Muscle layer of colon (tissue), 2 donors: ENCODE results near the gene POLK.

ENCODE experiments used
- H3K27ac ChIP-seq: one replicate; pipeline ENCODE4 v1.7.0; 2013; ENCODE audit warnings: low read depth, mild to moderate bottlenecking, low read length, moderate library complexity
- H3K27me3 ChIP-seq, 2 donors: one replicate each; pipeline ENCODE4 v1.7.0; 2013; ENCODE audit warnings: low read length in 2 of 2, mild to moderate bottlenecking in 2 of 2; ENCODE audit not compliant: insufficient read depth in 2 of 2, control insufficient read depth in 1 of 2
- H3K36me3 ChIP-seq: one replicate; pipeline ENCODE4 v1.7.0; 2013; ENCODE audit warnings: mild to moderate bottlenecking, low read length; ENCODE audit not compliant: insufficient read depth
- H3K4me1 ChIP-seq: one replicate; pipeline ENCODE4 v1.7.0; 2013; ENCODE audit warnings: mild to moderate bottlenecking, low read length; ENCODE audit not compliant: insufficient read depth
- H3K4me3 ChIP-seq, 2 donors: one replicate each; pipeline ENCODE4 v1.7.0; 2013; ENCODE audit warnings: low read length in 2 of 2, low read depth in 1 of 2, mild to moderate bottlenecking in 1 of 2, moderate library complexity in 1 of 2
- H3K9ac ChIP-seq: one replicate; pipeline ENCODE4 v1.7.0; 2013; ENCODE audit warnings: low read length
- H3K9me3 ChIP-seq: one replicate; pipeline ENCODE4 v1.7.0; 2013; ENCODE audit warnings: mild to moderate bottlenecking, low read length
- donor health status: abdominal sarcoma.
- donor health status: Adenocarcinoma of cecum.

The POLK gene

DNA sequence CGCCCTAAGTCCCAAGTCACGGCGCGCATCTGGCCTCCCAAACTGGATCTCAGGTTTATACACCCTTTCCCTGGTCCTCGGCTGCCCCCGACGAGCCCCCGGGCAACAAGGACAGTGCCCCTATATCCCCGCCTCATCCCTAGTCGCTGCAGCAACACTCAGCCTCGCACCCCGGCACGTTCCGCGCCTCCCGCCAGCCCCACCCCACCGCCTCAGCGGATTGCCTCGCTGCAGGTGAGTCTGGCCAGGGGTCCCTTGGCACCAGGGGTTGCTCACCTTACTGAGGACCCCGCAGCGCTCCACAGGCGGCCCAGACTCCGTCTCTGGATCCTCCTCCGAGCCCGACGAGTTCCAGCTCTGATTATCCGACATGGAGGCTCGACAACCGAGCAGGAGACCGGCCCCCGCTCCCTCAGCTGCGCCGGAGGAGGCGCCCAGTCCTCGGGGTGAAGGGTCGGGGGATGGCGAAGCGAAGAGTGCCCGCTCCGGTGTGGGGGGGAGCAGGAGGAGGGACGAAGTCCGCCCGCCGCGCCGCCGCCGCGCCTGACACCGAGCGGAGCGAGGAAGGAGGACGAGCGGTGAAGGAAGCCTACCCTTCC, 756 bp upstream of the POLK start:
- no peaks in the 10 kb centered on the region for H3K27me3 ChIP-seq
- peak overlapping the region; percentile 69 for H3K9ac ChIP-seq
- H3K4me3 ChIP-seq, result peak overlapping the region; percentile 78 to 89
- H3K4me1 ChIP-seq, result peaks cover 43% of the 10 kb centered on the region
- peak overlapping the region; percentile 70 for H3K27ac ChIP-seq
- no peaks in the 10 kb centered on the region for H3K36me3 ChIP-seq
- H3K9me3 ChIP-seq, result no peaks in the 10 kb centered on the region

DNA sequence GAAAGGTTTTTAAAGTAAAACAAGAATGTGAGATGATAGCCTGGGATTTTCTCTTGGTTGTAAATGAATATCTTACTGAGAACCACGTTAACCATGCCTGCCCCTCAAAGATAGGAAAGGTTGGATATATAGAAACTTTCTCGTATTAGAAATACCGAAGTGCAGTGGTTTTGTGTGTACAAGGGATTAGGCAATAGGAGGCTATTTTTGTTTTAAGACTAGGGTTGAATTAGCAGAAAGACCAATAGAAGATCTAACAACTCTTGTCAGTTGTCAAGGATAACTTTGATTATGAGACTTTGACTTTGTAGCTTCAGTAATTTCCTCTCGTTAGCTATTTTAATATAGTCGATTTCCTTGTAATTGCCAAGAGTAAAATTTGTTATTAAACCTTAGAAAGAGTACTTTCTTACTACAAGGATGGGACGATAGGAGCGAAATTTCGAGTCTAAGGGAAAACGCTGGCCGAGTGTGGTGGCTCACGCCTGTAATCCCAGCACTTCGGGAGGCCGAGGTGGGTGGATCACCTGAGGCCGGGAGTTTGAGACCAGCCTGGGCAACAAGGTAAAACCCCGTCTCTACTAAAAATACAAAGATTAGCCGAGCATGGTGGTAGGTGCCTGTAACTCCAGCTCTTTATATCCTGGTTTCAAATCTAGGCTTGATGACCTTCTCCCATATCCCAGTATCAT, 838 bp downstream of the POLK start:
- no peaks in the 10 kb centered on the region for H3K27me3 ChIP-seq
- peaks cover 42% of the 10 kb centered on the region for H3K4me1 ChIP-seq
- H3K9me3 ChIP-seq, result no peaks in the 10 kb centered on the region
- H3K9ac ChIP-seq, result peak overlapping the region; percentile 72
- H3K27ac ChIP-seq, result peak overlapping the region; percentile 74
- no peaks in the 10 kb centered on the region for H3K36me3 ChIP-seq
- peak overlapping the region; percentile 72 to 78 for H3K4me3 ChIP-seq

DNA sequence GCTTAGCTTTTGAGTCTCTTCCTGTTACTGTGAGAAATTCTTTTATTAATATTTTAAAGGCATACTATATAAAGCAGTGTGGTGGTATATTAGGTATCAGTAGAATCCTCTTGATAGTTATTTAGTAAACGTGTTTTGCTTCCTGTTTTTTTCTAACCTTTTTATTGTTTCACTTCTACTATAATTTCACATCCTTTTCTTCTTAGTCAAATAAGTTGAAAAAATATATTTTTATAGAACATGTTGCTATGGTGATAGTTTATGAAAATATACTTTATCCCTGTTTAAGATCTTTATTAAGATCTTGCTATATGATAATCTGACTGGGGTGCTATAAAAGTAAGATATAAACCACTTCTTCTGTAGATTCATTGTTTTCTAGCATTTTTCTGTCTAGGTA, 2.1 kb downstream of the POLK start:
- H3K9ac ChIP-seq, result no peak overlapping the region
- H3K27me3 ChIP-seq, result no peaks in the 10 kb centered on the region
- no peaks in the 10 kb centered on the region for H3K9me3 ChIP-seq
- H3K36me3 ChIP-seq, result no peaks in the 10 kb centered on the region
- no peak overlapping the region for H3K4me3 ChIP-seq
- H3K27ac ChIP-seq, result no peak overlapping the region
- peaks cover 32% of the 10 kb centered on the region for H3K4me1 ChIP-seq

DNA sequence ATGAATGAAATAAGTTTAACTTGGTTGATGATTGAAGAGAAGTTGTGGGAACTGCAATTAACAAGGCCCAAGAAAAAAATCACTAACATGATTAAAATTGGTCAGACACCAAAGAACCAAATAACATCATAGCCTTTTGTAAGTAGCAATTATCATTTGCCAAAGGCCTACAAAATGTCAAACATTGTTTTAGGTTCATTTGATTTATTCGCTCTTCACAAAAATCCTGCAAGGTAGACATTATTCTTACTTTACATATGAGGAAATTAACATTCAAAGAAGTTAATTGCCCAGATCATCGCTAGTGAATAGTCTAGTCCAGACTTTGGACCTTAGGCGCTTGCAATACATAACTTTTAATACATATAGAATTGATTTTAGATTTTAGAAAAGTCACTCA, 2.6 kb downstream of the POLK start:
- Histone ChIP-seq H3K9ac (no peak overlapping the region), H3K4me3 (no peak overlapping the region), H3K27me3 (no peaks in the 10 kb centered on the region), H3K9me3 (no peaks in the 10 kb centered on the region), H3K27ac (no peak overlapping the region), H3K4me1 (peaks cover 27% of the 10 kb centered on the region), H3K36me3 (no peaks in the 10 kb centered on the region)

DNA sequence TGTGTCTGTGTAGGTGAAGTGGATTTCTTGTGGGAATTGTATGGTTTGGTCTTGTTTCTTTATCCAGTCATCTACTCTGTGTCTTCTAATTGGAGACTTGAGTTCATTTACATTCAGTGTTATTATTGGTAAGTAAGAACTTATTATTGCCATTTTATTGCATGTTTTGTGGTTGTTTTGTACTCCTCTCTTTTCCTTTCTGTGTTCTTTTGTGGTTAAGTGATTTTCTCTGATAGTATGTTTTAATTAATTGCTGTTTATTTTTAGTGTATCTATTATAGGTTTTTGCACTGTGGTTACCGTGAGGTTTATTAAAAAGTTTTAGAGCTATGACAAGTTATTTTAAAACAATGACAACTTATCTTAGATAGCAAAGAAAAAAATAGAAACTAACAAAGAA, 8.1 kb downstream of the POLK start:
- Histone ChIP-seq H3K4me3 (no peak overlapping the region), H3K27me3 (no peaks in the 10 kb centered on the region)

DNA sequence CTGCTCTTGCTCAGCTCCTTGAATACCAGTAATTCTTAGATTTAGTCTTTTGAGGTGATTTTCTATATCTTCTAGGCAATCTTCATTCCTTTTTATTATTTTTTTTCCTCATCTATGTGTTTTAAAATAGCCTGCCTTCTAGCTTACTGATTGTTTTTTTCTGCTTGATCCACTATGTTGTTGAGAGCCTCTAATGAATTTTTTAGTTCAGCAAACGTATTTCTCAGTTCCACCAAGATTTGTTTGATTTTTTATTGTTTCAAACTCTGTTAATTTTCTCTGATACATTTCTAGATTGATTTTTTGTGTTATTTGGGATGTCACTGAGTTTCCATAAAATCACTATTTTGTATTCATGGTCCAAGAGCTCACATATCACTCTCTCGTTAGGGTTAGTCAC, 9.5 kb downstream of the POLK start:
- Histone ChIP-seq H3K27ac (no peak overlapping the region), H3K4me3 (no peak overlapping the region), H3K36me3 (no peaks in the 10 kb centered on the region), H3K27me3 (no peaks in the 10 kb centered on the region), H3K4me1 (peaks cover 8% of the 10 kb centered on the region), H3K9ac (no peak overlapping the region), H3K9me3 (no peaks in the 10 kb centered on the region)

More for the DNA sequence above, 8.1 kb downstream of the POLK start:
- Histone ChIP-seq H3K36me3 (no peaks in the 10 kb centered on the region), H3K9me3 (no peaks in the 10 kb centered on the region), H3K9ac (no peak overlapping the region), H3K27ac (no peak overlapping the region), H3K4me1 (peaks cover 7% of the 10 kb centered on the region)

DNA sequence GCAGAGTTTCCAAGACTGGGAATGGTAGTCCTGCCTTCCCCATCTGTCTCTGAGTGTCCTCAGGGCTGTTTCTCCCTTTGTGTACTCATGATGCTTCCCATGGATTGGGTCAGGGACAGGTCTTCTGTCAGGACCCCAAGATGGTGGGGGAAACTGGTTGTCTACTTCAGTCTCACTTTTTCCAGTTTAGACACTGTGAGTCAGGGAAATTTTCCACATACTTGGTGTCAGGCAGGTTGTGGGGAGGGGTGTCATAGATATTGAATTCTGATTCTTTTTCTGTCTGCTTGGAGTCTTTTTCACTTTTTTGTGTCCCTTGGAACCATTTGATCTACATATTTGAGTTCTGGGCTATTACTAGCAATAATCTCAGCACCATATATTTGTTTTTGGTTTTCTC, 10.3 kb downstream of the POLK start:
- H3K27me3 ChIP-seq, result no peaks in the 10 kb centered on the region
- H3K27ac ChIP-seq, result no peak overlapping the region
- H3K9ac ChIP-seq, result no peak overlapping the region
- no peaks in the 10 kb centered on the region for H3K36me3 ChIP-seq
- no peaks in the 10 kb centered on the region for H3K9me3 ChIP-seq
- H3K4me3 ChIP-seq, result no peak overlapping the region
- H3K4me1 ChIP-seq, result peaks cover 8% of the 10 kb centered on the region

DNA sequence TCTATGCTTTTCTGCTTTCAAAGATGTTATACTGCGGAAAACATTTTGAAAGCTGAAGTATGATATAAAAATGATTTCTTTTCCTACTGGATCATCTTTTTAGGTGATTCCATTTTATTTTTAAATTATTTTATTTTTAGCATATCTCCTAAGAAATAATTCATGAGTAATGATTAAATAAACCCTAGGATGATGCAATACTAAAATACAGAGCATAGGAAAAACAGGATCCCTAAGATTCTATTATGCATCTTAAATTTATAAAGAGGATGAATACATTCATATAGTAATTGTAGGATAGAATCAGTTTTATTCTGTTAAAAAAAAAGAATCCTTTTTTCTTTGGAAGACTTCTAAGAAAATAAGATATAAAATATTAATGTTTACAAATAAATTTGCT, 10.9 kb downstream of the POLK start:
- H3K4me1 ChIP-seq, result peaks cover 8% of the 10 kb centered on the region
- H3K4me3 ChIP-seq, result no peak overlapping the region
- H3K27ac ChIP-seq, result no peak overlapping the region
- no peaks in the 10 kb centered on the region for H3K9me3 ChIP-seq
- no peaks in the 10 kb centered on the region for H3K27me3 ChIP-seq
- H3K9ac ChIP-seq, result no peak overlapping the region
- H3K36me3 ChIP-seq, result no peaks in the 10 kb centered on the region

DNA sequence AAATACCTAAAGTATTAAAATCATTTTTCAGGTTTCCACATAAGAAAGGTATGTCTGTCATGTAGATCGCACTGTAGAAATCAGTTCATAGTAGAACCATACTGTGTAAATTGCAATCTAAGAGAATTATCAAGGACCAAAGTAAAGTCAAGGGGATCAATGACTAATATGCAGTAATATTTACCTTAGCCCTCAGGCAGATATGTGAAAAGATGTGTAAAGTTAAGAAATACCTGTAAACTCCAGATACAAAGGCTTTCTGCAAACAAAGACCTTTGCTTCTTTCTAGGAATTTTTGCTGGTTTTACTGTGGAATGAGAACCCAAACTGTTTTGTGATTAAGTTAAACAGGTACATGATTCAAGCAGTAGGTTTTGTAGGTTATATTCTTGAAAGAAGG, 11.6 kb downstream of the POLK start:
- no peak overlapping the region for H3K9ac ChIP-seq
- H3K4me3 ChIP-seq, result no peak overlapping the region
- no peaks in the 10 kb centered on the region for H3K27me3 ChIP-seq
- H3K27ac ChIP-seq, result no peak overlapping the region
- no peaks in the 10 kb centered on the region for H3K9me3 ChIP-seq
- H3K36me3 ChIP-seq, result no peaks in the 10 kb centered on the region
- peaks cover 8% of the 10 kb centered on the region for H3K4me1 ChIP-seq

DNA sequence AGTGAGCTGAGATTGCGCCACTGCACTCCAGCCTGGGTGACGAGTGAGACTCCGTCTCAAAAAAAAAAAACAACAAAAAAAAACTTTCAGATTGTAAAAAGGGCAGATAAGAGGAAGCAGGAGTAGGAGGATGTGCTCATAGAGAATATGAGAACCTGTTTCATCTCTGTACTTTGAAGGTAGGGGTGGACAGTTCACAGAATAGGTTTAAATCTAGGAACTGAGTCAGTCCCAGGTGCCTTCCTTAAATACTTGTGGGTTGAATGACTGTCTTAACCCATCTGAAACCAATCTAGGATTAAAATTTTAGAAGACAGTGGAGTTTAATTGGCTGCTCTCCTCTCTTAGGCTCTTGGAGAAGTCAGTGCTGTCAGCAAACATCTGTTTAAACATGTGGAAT, 12.4 kb downstream of the POLK start:
- H3K4me1 ChIP-seq, result peaks cover 8% of the 10 kb centered on the region
- H3K4me3 ChIP-seq, result no peak overlapping the region
- H3K36me3 ChIP-seq, result no peaks in the 10 kb centered on the region
- no peak overlapping the region for H3K27ac ChIP-seq
- H3K9me3 ChIP-seq, result no peaks in the 10 kb centered on the region
- no peak overlapping the region for H3K9ac ChIP-seq
- no peaks in the 10 kb centered on the region for H3K27me3 ChIP-seq

DNA sequence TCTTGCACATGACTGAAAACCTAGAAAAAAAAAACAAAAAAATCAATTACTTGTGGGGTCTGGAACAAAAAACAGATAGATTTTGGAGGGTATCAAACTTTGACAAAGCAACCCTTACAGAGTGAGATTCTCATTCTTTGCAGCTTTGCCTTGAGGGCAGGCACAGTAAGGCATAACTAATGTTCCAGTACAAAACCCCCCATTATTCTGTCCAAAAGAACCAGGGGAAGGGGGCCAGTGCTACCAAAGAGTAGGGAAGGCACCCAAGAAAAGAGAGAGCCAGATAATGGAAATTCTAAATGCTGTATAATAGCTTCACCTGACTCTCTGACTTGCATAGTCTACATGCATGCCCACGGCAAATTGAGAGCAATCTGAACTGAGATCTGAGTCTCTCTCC, 12.9 kb downstream of the POLK start:
- Histone ChIP-seq H3K36me3 (no peaks in the 10 kb centered on the region), H3K27ac (no peak overlapping the region), H3K27me3 (no peaks in the 10 kb centered on the region)

DNA sequence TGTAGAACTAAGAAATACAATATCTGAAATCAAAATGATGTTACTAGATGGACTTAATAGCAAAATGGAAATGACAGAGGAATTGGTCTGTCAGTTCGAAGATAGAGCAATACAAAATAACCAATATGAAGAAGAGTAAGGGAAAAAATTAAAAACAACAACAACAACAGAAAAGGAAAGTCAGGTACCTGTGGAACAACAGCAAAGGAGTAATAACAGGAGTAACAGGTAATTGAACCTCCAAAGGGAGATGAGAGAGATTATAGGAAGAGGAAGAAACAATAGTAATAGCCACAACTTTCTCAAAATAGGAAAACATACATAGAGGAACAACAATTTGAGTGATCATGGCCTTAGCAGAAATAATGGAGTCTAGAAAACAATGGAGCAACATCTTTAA, 13.7 kb downstream of the POLK start:
- Histone ChIP-seq H3K27ac (no peak overlapping the region), H3K27me3 (no peaks in the 10 kb centered on the region), H3K4me1 (peaks cover 8% of the 10 kb centered on the region), H3K9ac (no peak overlapping the region), H3K36me3 (no peaks in the 10 kb centered on the region), H3K9me3 (no peaks in the 10 kb centered on the region), H3K4me3 (no peak overlapping the region)

More for the DNA sequence above, 12.9 kb downstream of the POLK start:
- H3K9ac ChIP-seq, result no peak overlapping the region
- no peaks in the 10 kb centered on the region for H3K9me3 ChIP-seq
- peaks cover 8% of the 10 kb centered on the region for H3K4me1 ChIP-seq
- H3K4me3 ChIP-seq, result no peak overlapping the region
